GM23338 (cell line): ENCODE data around the gene NDUFS2. TPM values are rescaled to one million over a fixed set of nuclear protein-coding genes. Genes with fewer than 3 reads are reported as not detected.

Experiments
- ATAC-seq: fragments of 200-7000 bp; cut with Tn5 transposase; 3 replicates; pipeline ENCODE4 v1.9.1; 2020
- DNase-seq: peaks from one replicate; pipeline ENCODE4 v3.0.0-alpha.2; 2015; ENCODE audit warnings: low spot score
- H2AFZ ChIP-seq: fragments of 200-600 bp; sonication (generic); 2 replicates; pipeline ENCODE4 v1.8.0; 2016; ENCODE audit warnings: antibody characterized with exemption, mild to moderate bottlenecking, moderate library complexity
- H3F3A ChIP-seq: fragments of 200-600 bp; sonication (generic); replicated peaks from 2 replicates; pipeline ENCODE4 v1.8.0; 2017; ENCODE audit warnings: antibody characterized with exemption, mixed run types, low read depth
- H3K27ac ChIP-seq: fragments of 200-600 bp; sonication (generic); 2 replicates; pipeline ENCODE4 v1.6.1; 2016; ENCODE audit warnings: low read depth
- H3K27me3 ChIP-seq: fragments of 200-600 bp; sonication (generic); 2 replicates; pipeline ENCODE4 v1.8.0; 2016; ENCODE audit warnings: mild to moderate bottlenecking, mixed run types, moderate library complexity; ENCODE audit not compliant: insufficient read depth
- H3K36me3 ChIP-seq: fragments of 200-600 bp; sonication (generic); 2 replicates; pipeline ENCODE4 v1.8.0; 2016; ENCODE audit warnings: mild to moderate bottlenecking; ENCODE audit not compliant: insufficient read depth
- H3K4me1 ChIP-seq: fragments of 200-600 bp; sonication (generic); 2 replicates; pipeline ENCODE4 v1.8.0; 2016; ENCODE audit warnings: mild to moderate bottlenecking, moderate library complexity; ENCODE audit not compliant: insufficient read depth
- H3K4me2 ChIP-seq: fragments of 200-600 bp; sonication (generic); 2 replicates; pipeline ENCODE4 v1.7.1; 2017; ENCODE audit warnings: mixed run types
- H3K4me3 ChIP-seq: fragments of 200-600 bp; sonication (generic); 2 replicates; pipeline ENCODE4 v1.6.1; 2016; ENCODE audit warnings: mixed run types
- H3K79me2 ChIP-seq: fragments of 200-600 bp; sonication (generic); replicated peaks from 2 replicates; pipeline ENCODE4 v1.8.0; 2017; ENCODE audit warnings: mild to moderate bottlenecking; ENCODE audit not compliant: insufficient read depth
- H3K9me2 ChIP-seq: fragments of 200-600 bp; sonication (generic); 2 replicates; pipeline ENCODE4 v1.8.0; 2017; ENCODE audit not compliant: insufficient read depth
- H4K20me1 ChIP-seq: fragments of 200-600 bp; sonication (generic); replicated peaks from 2 replicates; pipeline ENCODE4 v1.8.0; 2017; ENCODE audit warnings: mild to moderate bottlenecking; ENCODE audit not compliant: insufficient read depth
- H3K27ac Mint-ChIP-seq: 2 replicates; pipeline ENCODE4 v1.8.0; 2020; ENCODE audit warnings: inconsistent platforms, mild to moderate bottlenecking, moderate library complexity, mixed read lengths
- H3K27me3 Mint-ChIP-seq: 3 replicates; pipeline ENCODE4 v1.8.0; 2022; ENCODE audit warnings: low read depth, mild to moderate bottlenecking, moderate library complexity, mixed read lengths, inconsistent platforms; ENCODE audit not compliant: insufficient read depth, poor library complexity
- H3K36me3 Mint-ChIP-seq: 3 replicates; pipeline ENCODE4 v1.8.0; 2021; ENCODE audit warnings: low read depth, mild to moderate bottlenecking, inconsistent platforms, moderate library complexity, mixed read lengths
- H3K4me1 Mint-ChIP-seq: 3 replicates; pipeline ENCODE4 v1.8.0; 2020; ENCODE audit warnings: mild to moderate bottlenecking, inconsistent platforms, mixed read lengths
- H3K4me3 Mint-ChIP-seq: 3 replicates; pipeline ENCODE4 v1.8.0; 2021; ENCODE audit warnings: moderate library complexity, mild to moderate bottlenecking, inconsistent platforms, mixed read lengths
- H3K9me3 Mint-ChIP-seq: 3 replicates; pipeline ENCODE4 v1.8.0; 2020; ENCODE audit warnings: moderate library complexity, mild to moderate bottlenecking, inconsistent platforms, mixed read lengths
- ETS1 ChIP-seq: IDR thresholded peaks from 2 replicates; pipeline ENCODE4 v1.6.1; 2016; ENCODE audit warnings: antibody characterized with exemption
- EZH2 ChIP-seq: fragments of 200-600 bp; sonication (generic); IDR thresholded peaks from one replicate; pipeline ENCODE4 v1.8.0; 2017; ENCODE audit warnings: antibody characterized with exemption, mild to moderate bottlenecking, low read depth; ENCODE audit not compliant: unreplicated experiment
- JUNB ChIP-seq: IDR thresholded peaks from one replicate; pipeline ENCODE4 v1.6.1; 2016; ENCODE audit warnings: antibody characterized with exemption; ENCODE audit not compliant: unreplicated experiment
- NANOG ChIP-seq: IDR thresholded peaks from 2 replicates; pipeline ENCODE4 v1.6.1; 2016; ENCODE audit warnings: antibody characterized with exemption, borderline replicate concordance
- ZNF462 ChIP-seq: fragments of 250-450 bp; sonication (Bioruptor Pico); IDR thresholded peaks from 2 replicates; pipeline ENCODE4 v1.5.0; 2020; ENCODE audit warnings: mild to moderate bottlenecking, moderate library complexity
- polyA plus RNA-seq: library from polyadenylated mRNA; unstranded; fragments of >200 nt; fragmentation: Nextera tagmentation; extraction: Ambion mirVana; gene quantifications from 2 replicates; pipeline ENCODE4 v1.2.1, GENCODE V29; 2016
- total RNA-seq: library from RNA; depleted of rRNA; stranded (reverse); fragments of >200 nt; shearing (Covaris generic); gene quantifications from 2 replicates; pipeline ENCODE4 v1.2.3, GENCODE V29; 2014
- TF ChIP-seq, protein P1 (sequence below), 2 experiments: fragments of 200-600 bp in 1 of 2; sonication (generic) in 1 of 2; conservative IDR thresholded peaks; 2 replicates each; pipeline versions ENCODE4 v1.5.1 to v1.6.1; 2016 to 2017; ENCODE audit warnings: antibody characterized with exemption in 2 of 2, low read depth in 2 of 2, mild to moderate bottlenecking in 2 of 2, moderate library complexity in 1 of 2

The NDUFS2 gene
- total and polyA plus RNA-seq, 2 experiments from 2014 or later: 56.7 to 131 TPM

GRCh38 chr1:161159913-161160243 is 42.3 kb upstream of the NDUFS2 start:
- Mint-ChIP-seq H3K27me3 (peaks cover 15% of the 10 kb centered on the region), H3K4me3 (peak overlapping the region; percentile 84), H3K4me1 (peaks cover 24% of the 10 kb centered on the region), H3K27ac (peak overlapping the region; percentile 76), H3K36me3 (peaks cover 45% of the 10 kb centered on the region), H3K9me3 (no peaks in the 10 kb centered on the region)
- no peak for TF ChIP-seq JUNB
- no peak for TF ChIP-seq EZH2
- TF ChIP-seq, protein P1, sequence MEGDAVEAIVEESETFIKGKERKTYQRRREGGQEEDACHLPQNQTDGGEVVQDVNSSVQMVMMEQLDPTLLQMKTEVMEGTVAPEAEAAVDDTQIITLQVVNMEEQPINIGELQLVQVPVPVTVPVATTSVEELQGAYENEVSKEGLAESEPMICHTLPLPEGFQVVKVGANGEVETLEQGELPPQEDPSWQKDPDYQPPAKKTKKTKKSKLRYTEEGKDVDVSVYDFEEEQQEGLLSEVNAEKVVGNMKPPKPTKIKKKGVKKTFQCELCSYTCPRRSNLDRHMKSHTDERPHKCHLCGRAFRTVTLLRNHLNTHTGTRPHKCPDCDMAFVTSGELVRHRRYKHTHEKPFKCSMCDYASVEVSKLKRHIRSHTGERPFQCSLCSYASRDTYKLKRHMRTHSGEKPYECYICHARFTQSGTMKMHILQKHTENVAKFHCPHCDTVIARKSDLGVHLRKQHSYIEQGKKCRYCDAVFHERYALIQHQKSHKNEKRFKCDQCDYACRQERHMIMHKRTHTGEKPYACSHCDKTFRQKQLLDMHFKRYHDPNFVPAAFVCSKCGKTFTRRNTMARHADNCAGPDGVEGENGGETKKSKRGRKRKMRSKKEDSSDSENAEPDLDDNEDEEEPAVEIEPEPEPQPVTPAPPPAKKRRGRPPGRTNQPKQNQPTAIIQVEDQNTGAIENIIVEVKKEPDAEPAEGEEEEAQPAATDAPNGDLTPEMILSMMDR (conservative IDR thresholded peaks at IDR 0.05; ENCODE audit: low read depth in 2 of 2): no peak
- TF ChIP-seq NANOG: no peak
- no peak for TF ChIP-seq ETS1
- H3K9me2 ChIP-seq: no peaks in the 10 kb centered on the region
- H3K4me2 ChIP-seq: peak overlapping the region; percentile 96
- H3K4me3 ChIP-seq: peak overlapping the region; percentile 85
- peaks cover 28% of the 10 kb centered on the region for H3F3A ChIP-seq
- H3K36me3 ChIP-seq: no peaks in the 10 kb centered on the region; the same call in none of the 2 replicates
- H3K27ac ChIP-seq: peak overlapping the region; percentile 43
- no peak for ATAC-seq
- DNase-seq: no peak
- peaks cover 10% of the 10 kb centered on the region; the same call in 1 of the 2 replicates for H3K79me2 ChIP-seq
- H4K20me1 ChIP-seq: no peaks in the 10 kb centered on the region
- peaks cover 9% of the 10 kb centered on the region; the same call in 1 of the 2 replicates for H3K4me1 ChIP-seq
- H2AFZ ChIP-seq: peak overlapping the region; percentile 93
- H3K27me3 ChIP-seq: no peaks in the 10 kb centered on the region

DNA sequence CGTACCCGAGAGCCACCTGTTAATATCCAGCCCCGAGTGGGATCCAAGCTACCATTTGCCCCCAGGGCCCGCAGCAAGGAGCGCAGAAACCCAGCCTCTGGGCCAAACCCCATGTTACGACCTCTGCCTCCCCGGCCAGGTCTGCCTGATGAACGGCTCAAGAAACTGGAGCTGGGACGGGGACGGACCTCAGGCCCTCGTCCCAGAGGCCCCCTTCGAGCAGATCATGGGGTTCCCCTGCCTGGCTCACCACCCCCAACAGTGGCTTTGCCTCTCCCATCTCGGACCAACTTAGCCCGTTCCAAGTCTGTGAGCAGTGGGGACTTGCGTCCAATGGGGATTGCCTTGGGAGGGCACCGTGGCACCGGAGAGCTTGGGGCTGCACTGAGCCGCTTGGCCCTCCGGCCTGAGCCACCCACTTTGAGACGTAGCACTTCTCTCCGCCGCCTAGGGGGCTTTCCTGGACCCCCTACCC is 41.5 kb upstream of the NDUFS2 start:
- Mint-ChIP-seq H3K27ac (no peak overlapping the region), H3K36me3 (peaks cover 45% of the 10 kb centered on the region), H3K27me3 (peaks cover 19% of the 10 kb centered on the region), H3K4me3 (peak overlapping the region; percentile 84), H3K4me1 (peaks cover 29% of the 10 kb centered on the region), H3K9me3 (no peaks in the 10 kb centered on the region)
- Histone ChIP-seq H3K4me2 (no peak overlapping the region), H3F3A (peaks cover 36% of the 10 kb centered on the region), H3K27me3 (no peaks in the 10 kb centered on the region), H3K79me2 (peaks cover 5% of the 10 kb centered on the region; the same call in 1 of the 2 replicates), H3K27ac (no peak overlapping the region), H2AFZ (no peak overlapping the region), H3K36me3 (no peaks in the 10 kb centered on the region; the same call in none of the 2 replicates), H3K4me1 (peaks cover 16% of the 10 kb centered on the region; the same call in 1 of the 2 replicates), H4K20me1 (no peaks in the 10 kb centered on the region), H3K4me3 (peak overlapping the region; percentile 85; the same call in 1 of the 2 replicates), H3K9me2 (no peaks in the 10 kb centered on the region)
- no peak for TF ChIP-seq ZNF462
- DNase-seq (no peak), ATAC-seq (no peak)
